Esophagus (tissue), 2 donors: ENCODE data around the gene MARCHF3. TPM values are rescaled to one million over a fixed set of nuclear protein-coding genes. Genes with fewer than 3 reads are reported as not detected.
"Not testable (repeated sequence)": the region's sequence is repeated elsewhere in the genome, so short reads cannot be mapped to it uniquely, and the experiment has no call there.

ENCODE experiments used
- H3K27ac ChIP-seq, 2 donors: one replicate each; pipeline ENCODE4 v1.5.1; 2013; ENCODE audit warnings: low read depth in 2 of 2, mild to moderate bottlenecking in 2 of 2, inconsistent platforms in 1 of 2, low read length in 1 of 2, moderate library complexity in 1 of 2
- H3K27me3 ChIP-seq, 2 donors: one replicate each; pipeline ENCODE4 v1.6.1; 2013; ENCODE audit warnings: low read length in 2 of 2, control low read depth in 1 of 2, mild to moderate bottlenecking in 1 of 2; ENCODE audit not compliant: insufficient read depth in 2 of 2, control insufficient read depth in 1 of 2
- H3K36me3 ChIP-seq, 2 donors: one replicate each; pipeline ENCODE4 v1.6.1; 2013; ENCODE audit warnings: low read length in 1 of 2; ENCODE audit not compliant: control insufficient read depth in 2 of 2, insufficient read depth in 2 of 2
- H3K4me1 ChIP-seq, 2 donors: one replicate each; pipeline ENCODE4 v1.6.1; 2013; ENCODE audit warnings: low read length in 1 of 2; ENCODE audit not compliant: control insufficient read depth in 2 of 2, insufficient read depth in 2 of 2
- H3K4me3 ChIP-seq, 2 donors: one replicate each; pipeline ENCODE4 v1.5.1; 2013; ENCODE audit warnings: low read length in 2 of 2, mild to moderate bottlenecking in 2 of 2, low read depth in 1 of 2, moderate library complexity in 1 of 2
- H3K9me3 ChIP-seq, 2 donors: one replicate each; pipeline ENCODE4 v1.6.1; 2013; ENCODE audit warnings: mild to moderate bottlenecking in 2 of 2, low read depth in 1 of 2, low read length in 1 of 2, moderate library complexity in 1 of 2; ENCODE audit not compliant: control insufficient read depth in 2 of 2, insufficient read depth in 1 of 2
- WGBS, 2 donors: extraction: QIAGEN DNeasy Blood & Tissue Kit; methylation state at CpG; one replicate each; pipeline ENCODE4 v1.1.7; 2013; 5-methylcytosine and 5-hydroxymethylcytosine counted together
- polyA plus RNA-seq, 2 donors: library from polyadenylated mRNA; stranded (reverse); fragments of 200-250 nt; gene quantifications; one replicate each; pipeline ENCODE4 v1.2.3, GENCODE V29; 2013
- donor health status: healthy with polysubstance abuse.
- donor health status: Bipolar disorder and iron deficiency.

Gene MARCHF3
- polyA plus RNA-seq, 2 donors, result 1.5 to 2.4 TPM

GRCh38 chr5:127029581-127030258 lies 638 bp downstream of the MARCHF3 start:
- Histone ChIP-seq H3K27ac (peak overlapping the region; percentile 79 to 85), H3K4me1 (peaks cover 3 to 5% of the 10 kb centered on the region in 2 donors)

GRCh38 chr5:127028822-127029457 lies 1.4 kb downstream of the MARCHF3 start:
- Histone ChIP-seq H3K4me3 (peak overlapping the region in 1 of 2 donors; percentile 65), H3K4me1 (peaks cover 3 to 5% of the 10 kb centered on the region in 2 donors), H3K9me3 (no peaks in the 10 kb centered on the region), H3K27ac (no peak overlapping the region), H3K36me3 (no peaks in the 10 kb centered on the region), H3K27me3 (no peaks in the 10 kb centered on the region)
- WGBS, 2 donors, result 55 to 76% methylated on average over 12 of the region's 12 CpGs

More at GRCh38 chr5:127029581-127030258, 638 bp downstream of the MARCHF3 start:
- no peaks in the 10 kb centered on the region for H3K9me3 ChIP-seq
- H3K27me3 ChIP-seq, result no peaks in the 10 kb centered on the region
- no peaks in the 10 kb centered on the region for H3K36me3 ChIP-seq
- WGBS, 2 donors, result 1% methylated on average over 51 of the region's 51 CpGs
- H3K4me3 ChIP-seq, result peak overlapping the region; percentile 65 to 84

- H3K36me3 ChIP-seq, result no peaks in the 10 kb centered on the region
- H3K27me3 ChIP-seq, result no peaks in the 10 kb centered on the region
- H3K9me3 ChIP-seq, result no peaks in the 10 kb centered on the region
- H3K27ac ChIP-seq, result no peak overlapping the region
- H3K4me1 ChIP-seq, result peaks cover 3 to 5% of the 10 kb centered on the region in 2 donors
- 94 to 99% methylated on average over 1 of the region's 1 CpG for WGBS, 2 donors
- H3K4me3 ChIP-seq, result no peak overlapping the region
These were observed 2.8 kb downstream of the MARCHF3 start for GRCh38 chr5:127027539-127027938.

GRCh38 chr5:127026166-127026565 lies 4.2 kb downstream of the MARCHF3 start:
- H3K27ac ChIP-seq, result no peak overlapping the region

GRCh38 chr5:127025467-127025866 lies 4.9 kb downstream of the MARCHF3 start:
- WGBS, 2 donors, result 77 to 88% methylated on average over 1 of the region's 1 CpG
- Histone ChIP-seq H3K4me1 (peaks cover 0 to 3% of the 10 kb centered on the region in 2 donors), H3K36me3 (no peaks in the 10 kb centered on the region), H3K27me3 (no peaks in the 10 kb centered on the region), H3K9me3 (no peaks in the 10 kb centered on the region), H3K4me3 (no peak overlapping the region), H3K27ac (no peak overlapping the region)

More at GRCh38 chr5:127026166-127026565, 4.2 kb downstream of the MARCHF3 start:
- Histone ChIP-seq H3K4me3 (no peak overlapping the region), H3K4me1 (peaks cover 0 to 4% of the 10 kb centered on the region in 2 donors), H3K27me3 (no peaks in the 10 kb centered on the region), H3K9me3 (no peaks in the 10 kb centered on the region), H3K36me3 (no peaks in the 10 kb centered on the region)
- 94% methylated on average over 2 of the region's 2 CpGs for WGBS, 2 donors

GRCh38 chr5:127024821-127025220 lies 5.5 kb downstream of the MARCHF3 start:
- no peak overlapping the region for H3K27ac ChIP-seq
- WGBS, 2 donors, result 79% methylated on average over 4 of the region's 4 CpGs
- H3K4me1 ChIP-seq, result peaks cover 0 to 2% of the 10 kb centered on the region in 2 donors
- H3K4me3 ChIP-seq, result no peak overlapping the region
- no peaks in the 10 kb centered on the region for H3K36me3 ChIP-seq
- H3K27me3 ChIP-seq, result no peaks in the 10 kb centered on the region
- no peaks in the 10 kb centered on the region for H3K9me3 ChIP-seq

GRCh38 chr5:127023552-127024191 lies 6.7 kb downstream of the MARCHF3 start:
- H3K4me3 ChIP-seq, H3K4me1 ChIP-seq, H3K27me3 ChIP-seq, H3K36me3 ChIP-seq, H3K27ac ChIP-seq, H3K9me3 ChIP-seq: not testable (repeated sequence)
- 95% methylated on average over 7 of the region's 7 CpGs for WGBS, 2 donors

GRCh38 chr5:127022846-127023245 lies 7.5 kb downstream of the MARCHF3 start:
- H3K4me1 ChIP-seq, result no peaks in the 10 kb centered on the region
- H3K9me3 ChIP-seq, result no peaks in the 10 kb centered on the region
- 84 to 86% methylated on average over 3 of the region's 3 CpGs for WGBS, 2 donors
- H3K36me3 ChIP-seq, result no peaks in the 10 kb centered on the region
- H3K27ac ChIP-seq, result no peak overlapping the region
- no peak overlapping the region for H3K4me3 ChIP-seq
- no peaks in the 10 kb centered on the region for H3K27me3 ChIP-seq

- no peaks in the 10 kb centered on the region for H3K27me3 ChIP-seq
- no peak overlapping the region for H3K27ac ChIP-seq
- H3K4me1 ChIP-seq, result no peaks in the 10 kb centered on the region
- H3K9me3 ChIP-seq, result no peaks in the 10 kb centered on the region
- WGBS, 2 donors, result 59 to 64% methylated on average over 1 of the region's 1 CpG
- H3K4me3 ChIP-seq, result no peak overlapping the region
- no peaks in the 10 kb centered on the region for H3K36me3 ChIP-seq
These were observed 10.4 kb downstream of the MARCHF3 start for GRCh38 chr5:127019928-127020327.
